Neuron (in vitro differentiated cells): ENCODE data around the gene SLC39A5.
"Not testable (repeated sequence)": the region's sequence is repeated elsewhere in the genome, so short reads cannot be mapped to it uniquely, and the experiment has no call there.

Experiments
- H2AFZ ChIP-seq: one replicate; pipeline ENCODE4 v1.6.1; 2013; ENCODE audit warnings: low read depth, mild to moderate bottlenecking, inconsistent platforms, low read length, moderate library complexity
- H3K27me3 ChIP-seq: one replicate; pipeline ENCODE4 v1.6.1; 2013; ENCODE audit warnings: low read length; ENCODE audit not compliant: insufficient read depth
- H3K36me3 ChIP-seq: one replicate; pipeline ENCODE4 v1.6.1; 2013; ENCODE audit warnings: low read length; ENCODE audit not compliant: insufficient read depth
- H3K4me1 ChIP-seq: one replicate; pipeline ENCODE4 v1.6.1; 2013; ENCODE audit warnings: low read length; ENCODE audit not compliant: insufficient read depth
- H3K4me3 ChIP-seq: 2 replicates; pipeline ENCODE4 v1.5.1; 2013; ENCODE audit warnings: mild to moderate bottlenecking, low read length, moderate library complexity
- H3K9me3 ChIP-seq: one replicate; pipeline ENCODE4 v1.6.1; 2013; ENCODE audit warnings: low read length

SLC39A5 gene

GRCh38 chr12:56282579-56282978, 52.7 kb downstream of the SLC39A5 start:
- no peaks in the 10 kb centered on the region for H3K9me3 ChIP-seq
- H2AFZ ChIP-seq, result no peak overlapping the region
- no peaks in the 10 kb centered on the region for H3K27me3 ChIP-seq
- H3K4me3 ChIP-seq, result no peak overlapping the region
- no peaks in the 10 kb centered on the region for H3K4me1 ChIP-seq
- H3K36me3 ChIP-seq, result peaks cover 75% of the 10 kb centered on the region

- H3K27me3 ChIP-seq, H3K4me1 ChIP-seq, H3K4me3 ChIP-seq, H2AFZ ChIP-seq, H3K9me3 ChIP-seq: not testable (repeated sequence)
- H3K36me3 ChIP-seq, result peaks cover 69% of the 10 kb centered on the region
These were observed 54.4 kb downstream of the SLC39A5 start for GRCh38 chr12:56284263-56284662.

GRCh38 chr12:56286044-56286830, 56.4 kb downstream of the SLC39A5 start:
- peaks cover 59% of the 10 kb centered on the region for H3K36me3 ChIP-seq
- no peaks in the 10 kb centered on the region for H3K9me3 ChIP-seq

More at GRCh38 chr12:56286044-56286830, 56.4 kb downstream of the SLC39A5 start:
- no peaks in the 10 kb centered on the region for H3K4me1 ChIP-seq
- H2AFZ ChIP-seq, result no peak overlapping the region
- no peaks in the 10 kb centered on the region for H3K27me3 ChIP-seq
- H3K4me3 ChIP-seq, result no peak overlapping the region
